Measurements from ENCODE around the gene TMEM183A. TPM values are rescaled to one million over a fixed set of nuclear protein-coding genes. Genes with fewer than 3 reads are reported as not detected.

TMEM183A gene
- 10 to 100 TPM; 35.2 to 50.1 (median 39.5) TPM for polyA plus RNA-seq (ENCODE audit: insufficient read length in 10 of 10)
- long read RNA-seq, donor 1, transcript TMEM183A-201 (8 exons, 3,019 nt) = major isoform, 6 of 13 reads
- long read RNA-seq, donor 1, partial matches to known transcripts = 6 of 13 reads
- long read RNA-seq, donor 1, other reads (novel, unspliced or antisense) = 0 of 13 reads
- long read RNA-seq, donor 2, partial matches to known transcripts = 0 of 5 reads
- long read RNA-seq, donor 2, other reads (novel, unspliced or antisense) = 0 of 5 reads
- long read RNA-seq, donor 3 = 0 reads
- long read RNA-seq, donor 4, partial matches to known transcripts = 0 of 3 reads
- long read RNA-seq, donor 4, other reads (novel, unspliced or antisense) = 0 of 3 reads
- long read RNA-seq, donor 5, partial matches to known transcripts = 9 of 13 reads
- long read RNA-seq, donor 5, other reads (novel, unspliced or antisense) = 0 of 13 reads
- long read RNA-seq, donor 6, partial matches to known transcripts = 12 of 18 reads
- long read RNA-seq, donor 6, other reads (novel, unspliced or antisense) = 0 of 18 reads
- long read RNA-seq, donor 7, transcript TMEM183A-201 (8 exons, 3,019 nt) = major isoform, 7 of 12 reads
- long read RNA-seq, donor 7, partial matches to known transcripts = 5 of 12 reads
- long read RNA-seq, donor 7, other reads (novel, unspliced or antisense) = 0 of 12 reads
- long read RNA-seq, donor 8, partial matches to known transcripts = 10 of 14 reads
- long read RNA-seq, donor 8, other reads (novel, unspliced or antisense) = 0 of 14 reads
- long read RNA-seq, donor 9 = 0 reads

- peak; percentile 97 to 99 (median 98) for DNase-seq
Measured at GRCh38 chr1:203006948-203007871, at the start of gene TMEM183A. Gene TMEM183A, plus strand, starts transcription at chr1:203007374. Its CDS starts 92 bp downstream, at chr1:203007466.

GRCh38 chr1:202957733-202958543 lies 49.2 kb upstream of the TMEM183A start, which contains the start of gene ADIPOR1:
Gene ADIPOR1, minus strand, starts transcription at chr1:202958312. Its CDS starts 7,242 bp downstream, at chr1:202951070.
- peak; percentile 83 to 95 (median 93) for DNase-seq

GRCh38 chr1:202958544-202959275 lies 48.5 kb upstream of the TMEM183A start:
- no peak for DNase-seq

GRCh38 chr1:202959276-202959620 lies 47.9 kb upstream of the TMEM183A start:
- no peak for DNase-seq

GRCh38 chr1:202961220-202961880 lies 45.8 kb upstream of the TMEM183A start:
- DNase-seq = peak in 1 of 3 donors; percentile 15

- peak in 2 of 3 donors; percentile 49 to 54 for DNase-seq
Measured at GRCh38 chr1:202964791-202965410, 42.3 kb upstream of the TMEM183A start.

- no peak for DNase-seq
Measured at GRCh38 chr1:202965422-202965821, 41.8 kb upstream of the TMEM183A start.

GRCh38 chr1:202966006-202966898 lies 40.9 kb upstream of the TMEM183A start:
- peak in 1 of 3 donors; percentile 16 for DNase-seq

GRCh38 chr1:202967684-202968281 lies 39.4 kb upstream of the TMEM183A start:
- DNase-seq = no peak

- no peak for DNase-seq
Measured at GRCh38 chr1:202968351-202968750, 38.8 kb upstream of the TMEM183A start.

GRCh38 chr1:202968895-202969295 lies 38.3 kb upstream of the TMEM183A start:
- DNase-seq = peak in 1 of 3 donors; percentile 68

- no peak for DNase-seq
Measured at GRCh38 chr1:202972046-202972445, 35.1 kb upstream of the TMEM183A start.

GRCh38 chr1:202974856-202975255 lies 32.3 kb upstream of the TMEM183A start:
- DNase-seq = no peak

- no peak for DNase-seq
Measured at GRCh38 chr1:202976633-202977032, 30.5 kb upstream of the TMEM183A start.

- DNase-seq = no peak
Measured at GRCh38 chr1:202979459-202979858, 27.7 kb upstream of the TMEM183A start.

- DNase-seq = no peak
Measured at GRCh38 chr1:202981939-202982338, 25.2 kb upstream of the TMEM183A start.

GRCh38 chr1:202982715-202983430 lies 24.3 kb upstream of the TMEM183A start:
- DNase-seq = no peak
